Activated CD8-positive, alpha-beta memory T cell treated with anti-CD3 and anti-CD28 coated beads, Interleukin-2, amount 50 U/mL, for 4 hours (primary cell): Measurements from ENCODE around the gene YWHAE.
A peak's percentile ranks its signal among the peaks of the same experiment; 100 is the strongest.
"Not testable (repeated sequence)": the region's sequence is repeated elsewhere in the genome, so short reads cannot be mapped to it uniquely, and the experiment has no call there.

Experiments
- DNase-seq: peaks from one replicate; pipeline ENCODE4 v3.0.0-alpha.2; 2020

Gene YWHAE

DNA sequence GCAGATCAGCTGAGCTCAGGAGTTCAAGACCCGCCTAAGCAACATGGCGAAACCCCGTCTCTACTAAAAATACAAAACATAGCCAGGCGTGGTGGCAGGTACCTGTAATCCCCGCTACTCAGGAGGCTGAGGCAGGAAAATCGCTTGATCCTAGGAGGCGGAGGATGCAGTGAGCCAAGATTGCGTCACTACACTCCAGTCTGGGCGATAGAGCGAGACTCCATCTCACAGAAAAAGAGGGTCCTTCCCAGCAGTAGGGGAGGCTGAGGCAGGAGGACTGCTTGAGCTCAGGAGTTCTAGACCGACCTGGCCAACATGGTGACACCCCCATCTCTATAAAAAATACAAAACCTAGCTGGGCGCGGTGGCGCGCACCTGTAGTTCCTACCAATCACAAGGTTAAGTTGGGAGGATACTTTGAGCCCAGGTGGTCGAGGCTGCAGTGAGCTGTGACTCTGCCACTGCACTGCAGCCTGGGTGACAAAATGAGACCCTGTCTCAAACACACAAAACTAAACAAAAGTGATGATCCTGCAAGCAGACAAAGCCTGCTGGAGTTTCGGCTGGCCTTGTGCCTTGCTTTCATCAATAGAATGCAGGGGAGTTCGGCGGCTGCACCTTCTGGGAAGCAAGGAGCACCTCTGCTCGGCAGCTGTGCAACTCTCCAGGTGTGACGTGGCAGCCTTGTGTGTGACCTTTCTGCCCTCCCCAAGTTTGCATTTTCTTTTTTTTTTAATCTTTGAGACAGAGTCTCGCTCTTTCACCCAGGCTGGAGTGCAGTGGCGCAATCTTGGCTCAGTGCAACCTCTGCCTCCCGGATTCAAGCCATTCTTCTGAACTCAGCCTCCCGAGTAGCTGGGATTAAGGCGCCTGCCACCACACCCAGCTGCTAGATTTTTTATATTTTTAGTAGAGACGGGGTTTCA is 12.4 kb upstream of the YWHAE start:
- no peak for DNase-seq

DNA sequence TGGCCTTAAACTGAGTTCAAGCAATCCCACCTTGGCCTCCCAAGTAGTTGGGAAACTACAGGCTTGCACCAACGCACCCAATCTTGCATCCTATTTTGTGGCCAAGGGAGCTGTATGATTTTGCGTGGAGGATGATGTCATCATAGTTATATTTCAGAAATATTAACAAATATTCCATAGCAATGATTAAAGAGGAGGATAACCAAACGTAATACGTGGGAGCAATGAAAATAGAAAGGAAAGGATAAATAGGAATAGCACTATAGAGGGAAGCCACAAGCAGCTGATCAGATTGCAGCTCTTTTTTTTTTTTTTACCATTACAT is 2.2 kb upstream of the YWHAE start:
- DNase-seq, result no peak

DNA sequence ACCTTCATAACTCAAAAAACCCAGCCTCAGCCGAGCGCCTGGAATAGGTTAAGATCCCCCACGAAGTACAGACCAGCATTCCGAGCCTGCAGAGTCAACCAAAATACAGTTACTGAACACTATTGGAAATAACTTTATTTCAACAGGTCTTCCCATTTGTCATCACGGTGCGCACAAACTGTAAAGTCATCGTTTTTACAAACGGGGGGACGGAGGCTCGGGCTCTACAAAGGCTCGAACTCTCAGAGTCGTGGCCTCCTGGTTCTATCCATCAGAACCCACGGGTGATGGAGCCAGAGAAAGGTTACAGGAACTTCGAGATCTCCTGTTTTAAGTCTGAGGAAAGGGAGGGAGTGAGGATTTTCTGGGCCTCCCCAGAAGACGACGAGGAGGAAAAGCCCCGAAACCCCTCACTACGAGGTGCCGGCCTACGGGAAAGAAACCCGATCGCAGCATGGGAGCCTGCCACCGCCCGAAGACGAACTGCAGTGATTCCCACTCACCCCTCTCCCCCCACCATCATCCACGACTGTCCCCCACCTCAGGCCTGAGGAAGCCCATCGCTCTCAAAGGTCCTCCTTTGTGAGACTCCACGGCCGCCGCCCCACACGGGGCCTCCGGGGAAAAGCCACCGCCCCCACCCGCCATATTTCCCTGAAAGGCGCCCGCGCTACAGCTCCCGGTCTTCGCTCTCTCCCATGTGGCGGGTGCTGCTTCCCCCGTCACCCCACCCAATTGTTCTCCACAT is 917 bp downstream of the YWHAE start:
- peak; percentile 57 for DNase-seq

DNA sequence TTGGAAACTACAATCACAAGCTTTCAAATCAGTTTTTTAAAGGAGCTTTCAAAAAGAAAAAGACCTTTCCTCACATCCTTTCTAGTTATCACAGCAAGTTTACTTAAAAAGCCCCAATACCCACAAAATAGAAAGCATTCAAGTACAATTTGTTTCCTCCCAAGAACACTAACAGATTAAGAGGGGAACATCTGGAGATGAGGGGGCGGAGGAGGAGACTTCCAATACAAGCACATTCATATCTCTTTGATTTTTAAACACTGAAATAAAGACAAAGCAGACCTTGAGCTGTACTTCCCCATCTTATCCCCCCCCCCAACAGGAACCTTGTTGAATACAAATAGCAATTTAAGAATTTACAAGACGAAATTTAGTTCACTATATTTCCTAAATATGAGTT is 2.0 kb downstream of the YWHAE start:
- DNase-seq, result no peak

DNA sequence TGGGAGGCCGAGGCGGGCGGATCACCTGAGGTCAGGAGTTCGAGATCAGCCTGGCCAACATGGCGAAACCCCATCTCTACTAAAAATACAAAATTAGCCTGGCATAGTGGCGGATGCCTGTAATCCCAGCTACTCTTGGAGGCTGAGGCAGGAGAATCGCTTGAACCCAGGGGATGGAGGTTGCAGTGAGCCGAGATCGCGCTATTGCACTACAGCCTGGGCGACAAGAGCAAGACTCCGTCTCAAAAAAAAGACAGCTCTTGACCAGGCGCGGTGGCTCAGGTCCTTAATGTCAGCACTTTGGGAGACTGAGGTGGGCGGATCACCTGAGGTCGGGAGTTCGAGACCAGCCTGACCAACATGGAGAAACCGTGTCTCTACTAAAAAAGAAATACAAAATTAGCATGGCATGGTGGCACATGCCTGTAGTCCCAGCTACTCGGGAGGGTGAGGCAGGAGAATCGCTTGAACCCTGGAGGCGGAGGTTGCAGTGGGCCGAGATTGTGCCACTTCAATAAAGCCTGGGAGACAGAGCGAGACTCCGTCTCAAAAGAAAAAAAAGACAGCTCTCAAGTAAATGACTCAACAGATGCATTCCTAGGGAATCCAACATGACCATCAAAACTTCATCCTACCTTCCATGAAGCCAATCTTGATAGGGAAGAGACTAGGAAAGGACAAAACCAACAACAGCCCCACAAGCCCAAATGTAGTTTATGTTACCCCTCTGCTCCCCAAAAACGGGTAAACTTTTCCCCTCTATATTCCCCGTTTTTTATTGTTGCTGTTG is 4.0 kb downstream of the YWHAE start:
- DNase-seq, result not testable (repeated sequence)

DNA sequence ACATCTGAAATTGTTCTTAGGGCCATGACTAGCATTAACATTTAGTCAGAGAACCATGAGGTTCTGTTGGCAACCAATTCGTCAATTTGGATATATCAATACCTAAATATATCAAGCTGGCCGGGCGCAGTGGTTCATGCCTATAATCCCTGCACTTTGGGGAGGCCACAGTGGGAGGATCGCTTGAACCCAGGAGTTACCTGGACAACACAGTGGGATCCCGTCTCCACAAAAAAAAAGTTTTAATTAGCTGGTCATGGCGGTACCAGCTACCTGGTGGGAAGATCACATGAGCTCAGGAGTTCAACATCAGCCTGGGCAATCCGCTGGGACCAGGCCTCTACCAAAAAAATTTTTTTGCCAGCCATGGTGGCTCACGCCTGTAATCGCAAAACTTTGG is 8.4 kb downstream of the YWHAE start:
- DNase-seq, result no peak

DNA sequence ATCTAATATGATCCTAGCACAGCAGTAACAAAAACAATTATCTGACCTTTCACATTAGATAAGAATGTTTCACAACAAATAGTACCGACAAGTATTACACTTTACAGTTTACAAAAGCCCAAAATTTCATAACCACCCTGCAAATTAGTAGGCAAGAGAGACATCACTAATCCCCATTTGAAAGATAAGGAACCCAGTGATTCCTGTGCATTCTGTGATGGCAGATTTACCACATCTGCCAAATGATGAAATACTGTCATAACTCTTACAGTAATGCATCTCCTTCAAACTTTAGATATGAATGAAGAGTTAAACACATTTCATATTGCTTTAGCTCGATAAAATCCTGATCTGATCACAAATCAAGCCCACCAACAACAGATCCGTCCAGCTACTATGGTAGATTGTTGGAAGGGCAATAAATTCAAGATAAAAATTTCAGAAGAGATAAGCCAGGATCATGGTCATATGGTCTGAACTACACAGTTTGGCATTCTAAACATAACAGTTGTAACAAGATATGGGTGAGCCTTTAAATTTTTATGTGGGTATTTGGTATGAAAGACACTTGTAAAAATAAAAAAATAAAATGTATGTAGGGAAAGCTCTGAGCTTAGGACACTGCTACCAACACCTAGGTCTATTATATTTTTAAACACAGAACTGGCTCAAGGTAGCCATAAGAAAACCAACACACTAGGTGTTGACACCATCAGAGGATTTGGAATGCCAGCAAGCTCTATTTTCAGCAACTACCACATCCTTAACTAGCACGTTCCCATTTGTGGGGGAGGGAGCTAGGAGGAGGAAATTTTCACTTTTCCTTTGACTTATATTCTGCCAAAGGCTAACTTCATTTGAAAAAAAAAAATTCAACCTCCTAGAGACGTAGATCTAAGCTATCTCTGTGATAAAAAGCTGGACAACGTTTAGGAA is 9.3 kb downstream of the YWHAE start:
- DNase-seq, result no peak

DNA sequence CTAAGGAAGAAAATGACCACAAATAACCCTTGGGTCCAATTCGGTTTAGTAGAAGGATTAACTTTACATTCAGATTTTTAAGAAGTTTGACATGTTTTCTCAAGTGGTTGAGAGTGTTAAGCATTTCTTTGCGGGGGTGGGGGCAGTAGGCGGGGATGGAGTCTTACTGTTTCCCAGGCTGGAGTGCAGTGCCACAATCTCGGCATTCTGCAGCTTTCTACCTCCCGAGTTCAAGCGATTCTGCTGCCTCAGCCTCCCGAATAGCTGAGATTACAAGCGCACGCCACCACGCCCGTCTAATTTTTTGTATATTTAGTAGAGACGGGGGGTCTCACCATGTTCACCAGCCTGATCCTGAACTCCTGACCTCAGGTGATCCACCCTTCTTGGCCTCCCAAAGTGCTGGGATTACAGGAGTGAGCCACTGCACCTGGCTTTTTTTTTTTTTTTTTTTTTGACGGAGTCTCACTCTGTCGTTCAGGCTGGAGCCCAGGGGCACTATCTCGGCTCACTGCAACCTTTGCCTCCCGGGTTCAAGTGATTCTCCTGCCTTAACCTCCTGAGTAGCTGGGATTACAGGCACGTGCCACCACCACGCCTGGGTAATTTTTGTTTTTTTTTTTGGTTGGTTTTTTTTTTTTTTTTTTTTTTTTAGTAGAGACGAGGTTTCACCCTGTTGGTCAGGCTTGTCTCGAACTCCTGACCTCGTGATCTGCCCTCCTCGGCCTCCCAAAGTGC is 12.4 kb downstream of the YWHAE start:
- not testable (repeated sequence) for DNase-seq

DNA sequence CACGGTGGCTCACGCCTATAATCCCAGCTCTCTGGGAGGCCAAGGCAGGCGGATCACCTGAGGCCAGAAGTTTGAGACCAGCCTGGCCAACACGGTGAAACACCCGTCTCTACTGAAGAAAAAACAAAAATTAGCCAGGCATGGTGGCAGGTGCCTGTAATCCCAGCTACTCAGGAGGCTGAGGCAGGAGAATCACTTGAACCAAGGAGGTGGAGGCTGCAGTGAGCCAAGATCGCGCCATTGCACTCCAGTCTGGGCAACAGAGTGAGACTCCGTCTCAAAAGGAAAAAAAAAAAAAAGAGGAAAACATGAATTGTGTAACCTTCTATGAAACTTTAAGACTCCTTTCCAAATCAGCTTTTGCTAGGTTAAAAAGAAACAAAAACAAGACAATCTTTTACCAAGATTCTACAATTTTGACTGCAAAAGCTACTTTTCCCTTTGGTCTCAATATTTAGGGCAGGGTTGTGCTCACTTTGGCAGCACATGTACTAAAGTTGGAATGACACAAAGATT is 13.3 kb downstream of the YWHAE start:
- DNase-seq, result not testable (repeated sequence)

DNA sequence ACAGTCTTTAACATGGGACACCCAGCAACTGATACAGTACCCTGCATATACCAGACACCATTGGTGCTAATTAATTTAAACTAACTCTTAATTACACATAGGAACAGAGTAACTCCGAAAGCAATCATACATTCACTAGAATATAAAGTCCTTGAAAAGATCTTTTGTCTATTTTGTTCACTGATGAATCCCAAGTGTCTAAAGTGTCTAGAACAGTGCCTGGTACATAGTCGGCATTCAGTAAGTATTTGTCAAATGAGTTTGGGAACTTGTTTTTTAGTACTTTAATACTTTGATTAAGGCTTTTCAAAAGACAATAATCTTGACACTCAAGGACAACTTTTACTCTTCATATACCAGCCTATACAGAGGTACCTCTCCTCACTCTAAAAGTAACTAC is 13.8 kb downstream of the YWHAE start:
- DNase-seq, result no peak

DNA sequence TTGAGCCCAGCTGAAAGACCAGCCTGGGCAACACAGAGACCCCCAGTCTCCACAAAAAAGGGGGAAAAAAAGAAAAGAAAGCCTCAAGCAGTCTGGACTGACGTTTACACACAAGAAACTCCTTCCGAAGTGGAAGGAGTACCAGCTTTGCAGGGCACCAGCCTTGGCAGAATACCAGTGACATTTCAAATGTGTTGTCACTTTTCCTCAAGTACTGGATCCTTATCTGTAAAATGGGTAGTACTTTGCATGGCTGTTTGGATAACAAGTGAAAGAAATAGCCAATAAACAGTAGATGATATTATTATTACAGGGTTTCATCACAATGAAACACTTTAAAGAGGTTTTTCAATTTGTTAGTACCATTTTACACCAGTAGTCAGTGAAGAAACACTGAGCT is 14.2 kb downstream of the YWHAE start:
- DNase-seq, result no peak

DNA sequence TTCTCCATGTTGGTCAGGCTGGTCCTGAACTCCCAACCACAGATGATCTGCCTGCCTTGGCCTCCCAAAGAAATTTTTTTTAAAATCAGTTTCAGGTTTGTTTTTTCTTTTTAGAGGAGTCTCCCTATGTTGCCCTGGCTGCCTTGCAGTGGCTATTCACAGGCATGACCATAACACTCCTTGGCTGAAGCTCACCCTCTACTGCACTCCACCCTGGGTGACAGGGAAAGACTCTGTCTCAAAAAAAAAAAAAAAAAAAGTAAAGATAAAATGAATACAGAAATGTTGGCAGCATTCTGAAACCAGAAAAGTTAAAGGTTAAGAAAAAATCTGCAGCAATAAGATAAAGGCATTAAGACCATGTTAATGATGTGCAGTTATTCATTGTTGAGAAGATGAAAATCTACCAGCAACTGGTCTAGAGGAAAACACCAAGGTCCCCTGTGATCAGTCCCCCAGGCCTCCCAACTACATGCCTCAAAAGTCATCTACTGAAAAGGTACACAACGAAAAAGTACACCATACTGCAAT is 15.1 kb downstream of the YWHAE start:
- DNase-seq, result no peak

DNA sequence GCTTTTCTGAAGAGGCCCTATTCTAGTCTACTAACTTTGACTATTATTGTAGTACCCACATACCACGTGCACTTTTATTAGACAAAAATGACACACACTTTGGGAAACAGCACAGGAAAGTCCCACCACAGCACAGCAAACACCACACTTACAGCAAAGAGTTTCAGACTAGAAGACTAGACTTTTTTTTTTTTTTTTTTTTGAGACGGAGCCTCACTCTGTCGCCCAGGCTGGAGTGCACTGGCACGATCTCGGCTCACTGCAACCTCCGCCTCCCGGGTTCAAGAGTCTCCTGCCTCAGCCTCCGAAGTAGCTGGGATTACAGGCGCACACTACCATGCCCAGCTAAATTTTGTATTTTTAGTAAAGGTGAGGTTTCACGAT is 20.1 kb downstream of the YWHAE start:
- DNase-seq, result no peak

DNA sequence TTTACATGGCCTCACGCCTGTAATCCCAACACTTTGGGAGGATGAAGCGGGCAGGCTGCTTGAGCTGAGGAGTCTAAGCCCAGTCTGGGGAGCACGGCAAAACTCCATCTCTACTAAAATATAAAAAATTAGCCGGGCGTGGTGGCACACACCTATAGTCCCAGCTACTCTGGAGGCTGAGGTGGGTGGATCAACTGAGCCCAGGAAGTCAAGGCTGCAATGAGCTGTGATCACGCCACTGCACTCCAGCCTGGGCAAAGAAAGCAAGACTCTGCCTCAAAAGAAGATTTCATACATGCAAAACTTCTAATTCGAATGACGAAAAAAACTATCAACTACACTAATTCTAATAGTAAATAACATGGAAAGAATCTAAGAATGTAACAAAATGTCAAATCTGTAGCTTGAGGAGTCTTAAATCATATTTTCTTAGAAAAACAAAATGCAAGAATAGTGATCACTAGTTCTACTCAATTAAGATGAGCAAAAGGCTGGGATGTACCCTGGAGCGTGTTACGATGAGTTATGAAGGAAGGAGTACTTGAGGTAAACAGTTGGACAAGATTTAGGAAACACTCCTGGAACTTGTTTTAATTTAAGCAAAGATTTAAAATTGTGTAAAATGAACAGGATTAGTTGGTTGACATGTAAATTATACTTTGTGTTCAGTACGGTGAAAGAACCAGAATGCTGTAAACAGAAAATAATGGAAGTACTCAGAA is 20.7 kb downstream of the YWHAE start:
- DNase-seq, result no peak

DNA sequence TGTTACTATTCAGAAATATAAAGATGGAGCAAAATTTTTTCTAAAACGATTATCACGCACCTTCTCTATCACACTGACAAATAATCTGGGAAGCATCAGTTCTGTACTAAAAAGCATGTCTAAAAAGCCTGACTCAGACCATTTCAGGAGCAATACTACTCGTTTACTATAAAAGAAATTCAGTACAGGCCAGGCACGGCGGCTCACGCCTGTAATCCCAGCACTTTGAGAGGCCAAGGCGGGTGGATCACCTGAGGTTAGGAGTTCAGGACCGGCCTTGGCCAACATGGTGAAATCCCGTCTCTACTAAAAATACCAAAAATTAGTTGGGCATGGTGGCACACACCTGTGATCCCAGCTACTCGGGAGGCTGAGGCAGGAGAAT is 21.6 kb downstream of the YWHAE start:
- DNase-seq, result not testable (repeated sequence)

DNA sequence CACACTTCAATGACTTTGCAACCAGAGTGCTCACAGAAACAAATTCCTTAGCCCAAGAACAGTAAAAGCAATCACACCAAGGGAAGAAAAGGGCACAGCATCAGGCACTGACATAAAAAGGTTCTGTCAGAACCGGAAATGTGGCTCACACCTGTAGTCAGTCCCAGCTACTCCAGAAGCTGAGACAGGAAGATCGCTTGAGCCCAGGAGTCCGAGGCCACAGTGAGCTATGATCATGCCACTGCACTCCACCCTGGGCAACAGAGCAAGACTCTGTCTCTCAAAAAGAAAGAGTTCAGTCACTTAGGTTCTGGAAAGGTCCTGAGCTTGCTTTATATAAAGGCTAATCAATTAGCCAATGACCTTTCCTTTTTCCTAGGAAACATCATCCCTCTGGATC is 22.7 kb downstream of the YWHAE start:
- no peak for DNase-seq

DNA sequence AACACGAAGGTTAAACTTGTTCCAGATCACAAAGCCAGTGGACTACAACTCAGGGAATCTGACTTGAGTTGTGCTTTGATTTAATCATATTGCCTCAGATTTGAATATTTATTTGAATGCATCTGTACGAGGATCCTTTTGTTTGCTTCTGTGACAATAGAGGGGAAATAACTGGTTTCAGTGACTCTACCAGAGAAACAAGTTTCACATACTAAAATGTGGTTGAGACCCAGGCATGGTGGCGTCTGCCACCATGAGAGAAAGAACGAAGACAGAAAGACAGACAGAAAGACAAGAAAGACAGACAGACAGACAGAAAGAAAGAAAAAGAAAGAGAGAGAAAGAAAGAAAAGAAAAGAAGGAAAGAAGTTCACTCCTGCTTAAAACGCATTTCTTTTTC is 24.0 kb downstream of the YWHAE start:
- no peak for DNase-seq

DNA sequence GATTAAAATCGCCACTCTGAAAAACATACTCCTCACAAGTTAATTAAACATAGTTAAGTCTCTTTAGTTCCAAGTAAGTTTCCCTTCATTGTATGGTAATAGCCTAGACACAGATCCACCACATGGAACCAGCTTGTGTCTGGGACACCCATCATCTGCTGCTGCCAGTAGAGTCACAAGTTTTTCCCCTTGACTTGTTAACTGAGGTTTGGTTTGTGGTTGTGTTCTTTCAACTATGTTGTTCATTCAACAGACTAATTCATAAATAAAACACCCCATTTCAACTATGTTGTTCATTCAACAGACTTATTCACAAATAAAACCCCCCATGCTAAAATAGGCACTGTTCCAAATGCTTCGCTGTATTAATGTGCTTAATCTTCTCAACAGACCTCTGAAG is 24.4 kb downstream of the YWHAE start:
- no peak for DNase-seq

DNA sequence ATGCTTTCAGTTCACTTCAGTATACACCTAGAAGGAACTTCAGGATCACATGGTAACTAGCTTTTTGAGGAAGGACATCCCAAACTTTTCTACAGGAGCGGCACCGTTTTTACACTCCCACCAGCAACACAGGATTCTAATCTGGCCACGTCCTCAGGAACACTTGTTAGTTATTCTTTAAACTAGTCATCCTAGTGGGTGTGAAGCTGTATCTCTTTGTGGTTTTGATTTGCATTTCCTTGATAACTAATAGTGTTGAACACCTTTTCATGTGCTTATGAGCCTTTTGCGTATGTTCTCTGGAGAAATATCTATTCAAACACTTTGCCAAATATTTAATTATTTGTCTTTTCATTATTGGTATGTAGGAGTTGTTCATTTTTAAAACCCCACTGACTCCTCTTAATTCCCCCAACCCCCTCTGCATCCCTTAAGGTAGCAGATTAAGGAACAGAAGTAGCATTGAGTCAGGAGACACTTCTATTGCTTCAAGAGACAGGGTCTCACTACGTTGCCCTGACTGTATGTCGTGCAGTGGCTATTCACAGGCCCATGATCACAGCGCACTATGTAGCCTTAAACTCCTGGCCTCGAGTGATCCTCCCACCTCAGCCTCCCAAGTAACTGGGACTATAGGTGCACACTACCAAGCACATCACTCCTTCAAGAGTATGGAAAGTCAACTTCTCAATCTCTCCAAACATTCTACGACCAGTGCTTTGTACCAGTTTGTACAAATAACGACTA is 25.4 kb downstream of the YWHAE start:
- no peak for DNase-seq
